Neutrophil (primary cell): Measurements from ENCODE around the gene TJP2.

Source experiments
- H3K27ac ChIP-seq: fragments of 200-600 bp; sonication (generic); 2 replicates; pipeline ENCODE4 v1.5.1; 2016; ENCODE audit warnings: mild to moderate bottlenecking, moderate library complexity
- H3K27me3 ChIP-seq: fragments of 200-600 bp; sonication (generic); 2 replicates; pipeline ENCODE4 v1.6.0; 2016; ENCODE audit warnings: mild to moderate bottlenecking
- H3K36me3 ChIP-seq: fragments of 200-600 bp; sonication (generic); 2 replicates; pipeline ENCODE4 v1.5.1; 2017
- H3K4me1 ChIP-seq, 2 experiments: fragments of 200-600 bp in 1 of 2; sonication (generic) in 1 of 2; 1 replicate in 1 of 2; 2 replicates in 1 of 2; pipeline versions ENCODE4 v1.5.1 to v1.6.1; 2013 to 2016; ENCODE audit warnings: low read depth in 1 of 2, low read length in 1 of 2, mild to moderate bottlenecking in 1 of 2, moderate library complexity in 1 of 2; ENCODE audit not compliant: control insufficient read depth in 1 of 2, insufficient read depth in 1 of 2
- H3K4me3 ChIP-seq, 2 experiments: fragments of 200-600 bp in 1 of 2; sonication (generic) in 1 of 2; 1 replicate in 1 of 2; 2 replicates in 1 of 2; pipeline ENCODE4 v1.5.1; 2013 to 2016; ENCODE audit warnings: low read depth in 1 of 2, low read length in 1 of 2, mild to moderate bottlenecking in 1 of 2, moderate library complexity in 1 of 2
- H3K9me3 ChIP-seq: fragments of 200-600 bp; sonication (generic); 2 replicates; pipeline ENCODE4 v1.5.1; 2016
- TF ChIP-seq, protein P1 (sequence below): fragments of 200-600 bp; sonication (generic); IDR thresholded peaks from 2 replicates; pipeline ENCODE4 v1.5.1; 2016; ENCODE audit warnings: antibody characterized with exemption

The TJP2 gene

DNA sequence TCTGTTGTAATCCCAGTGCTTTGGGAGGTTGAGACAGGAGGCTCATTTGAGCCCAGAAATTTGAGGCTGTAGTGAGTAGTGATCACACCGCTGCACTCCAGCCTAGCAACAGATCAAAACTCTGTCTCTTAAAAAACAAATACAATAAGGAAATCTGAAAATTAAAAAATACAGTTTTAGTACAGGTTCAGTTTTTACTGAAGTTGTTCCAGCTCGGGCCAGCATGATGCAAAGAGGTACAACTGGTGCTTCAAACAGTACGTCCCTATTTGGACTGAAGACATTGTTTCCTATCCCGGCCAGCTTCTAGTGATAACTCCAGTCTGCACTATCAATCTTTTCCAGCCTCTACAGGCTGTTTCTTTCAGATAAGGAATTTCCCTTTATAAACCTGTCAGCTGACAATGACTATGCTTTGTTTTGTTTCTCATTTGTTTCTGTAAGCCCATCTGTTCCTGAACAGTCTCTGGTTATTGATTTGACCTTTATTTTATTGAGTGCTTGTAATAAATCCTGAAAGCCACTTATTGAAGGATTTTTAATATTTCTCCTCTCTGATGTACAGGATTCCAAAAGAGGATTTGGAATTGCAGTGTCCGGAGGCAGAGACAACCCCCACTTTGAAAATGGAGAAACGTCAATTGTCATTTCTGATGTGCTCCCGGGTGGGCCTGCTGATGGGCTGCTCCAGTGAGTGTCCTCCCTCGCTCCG lies 41.9 kb downstream of the TJP2 start:
- Histone ChIP-seq H3K27ac (no peak overlapping the region), H3K36me3 (peaks cover 37% of the 10 kb centered on the region)

DNA sequence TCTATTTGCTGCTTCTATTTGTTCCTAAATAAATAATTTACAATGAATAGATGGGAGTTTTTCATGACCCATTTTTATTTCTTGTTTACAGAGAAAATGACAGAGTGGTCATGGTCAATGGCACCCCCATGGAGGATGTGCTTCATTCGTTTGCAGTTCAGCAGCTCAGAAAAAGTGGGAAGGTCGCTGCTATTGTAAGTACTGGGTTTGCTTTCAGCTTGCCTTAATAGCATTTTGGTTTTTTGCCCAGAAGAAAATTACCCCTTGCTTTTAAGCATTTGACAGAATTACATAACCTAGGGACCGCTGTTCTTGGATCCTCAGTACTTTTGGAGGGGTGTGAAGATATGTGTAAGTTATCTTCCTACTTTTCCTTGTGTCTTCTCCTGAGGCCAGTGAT lies 44.1 kb downstream of the TJP2 start:
- Histone ChIP-seq H3K4me1 (no peaks in the 10 kb centered on the region), H3K4me3 (no peak overlapping the region), H3K27ac (no peak overlapping the region), H3K36me3 (peaks cover 50% of the 10 kb centered on the region), H3K9me3 (no peaks in the 10 kb centered on the region), H3K27me3 (no peaks in the 10 kb centered on the region)
- TF ChIP-seq, protein P1, sequence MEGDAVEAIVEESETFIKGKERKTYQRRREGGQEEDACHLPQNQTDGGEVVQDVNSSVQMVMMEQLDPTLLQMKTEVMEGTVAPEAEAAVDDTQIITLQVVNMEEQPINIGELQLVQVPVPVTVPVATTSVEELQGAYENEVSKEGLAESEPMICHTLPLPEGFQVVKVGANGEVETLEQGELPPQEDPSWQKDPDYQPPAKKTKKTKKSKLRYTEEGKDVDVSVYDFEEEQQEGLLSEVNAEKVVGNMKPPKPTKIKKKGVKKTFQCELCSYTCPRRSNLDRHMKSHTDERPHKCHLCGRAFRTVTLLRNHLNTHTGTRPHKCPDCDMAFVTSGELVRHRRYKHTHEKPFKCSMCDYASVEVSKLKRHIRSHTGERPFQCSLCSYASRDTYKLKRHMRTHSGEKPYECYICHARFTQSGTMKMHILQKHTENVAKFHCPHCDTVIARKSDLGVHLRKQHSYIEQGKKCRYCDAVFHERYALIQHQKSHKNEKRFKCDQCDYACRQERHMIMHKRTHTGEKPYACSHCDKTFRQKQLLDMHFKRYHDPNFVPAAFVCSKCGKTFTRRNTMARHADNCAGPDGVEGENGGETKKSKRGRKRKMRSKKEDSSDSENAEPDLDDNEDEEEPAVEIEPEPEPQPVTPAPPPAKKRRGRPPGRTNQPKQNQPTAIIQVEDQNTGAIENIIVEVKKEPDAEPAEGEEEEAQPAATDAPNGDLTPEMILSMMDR: no peak

More for the DNA sequence above, 41.9 kb downstream of the TJP2 start:
- Histone ChIP-seq H3K9me3 (no peaks in the 10 kb centered on the region), H3K4me1 (no peaks in the 10 kb centered on the region), H3K27me3 (no peaks in the 10 kb centered on the region), H3K4me3 (no peak overlapping the region)
- TF ChIP-seq, protein P1: no peak

DNA sequence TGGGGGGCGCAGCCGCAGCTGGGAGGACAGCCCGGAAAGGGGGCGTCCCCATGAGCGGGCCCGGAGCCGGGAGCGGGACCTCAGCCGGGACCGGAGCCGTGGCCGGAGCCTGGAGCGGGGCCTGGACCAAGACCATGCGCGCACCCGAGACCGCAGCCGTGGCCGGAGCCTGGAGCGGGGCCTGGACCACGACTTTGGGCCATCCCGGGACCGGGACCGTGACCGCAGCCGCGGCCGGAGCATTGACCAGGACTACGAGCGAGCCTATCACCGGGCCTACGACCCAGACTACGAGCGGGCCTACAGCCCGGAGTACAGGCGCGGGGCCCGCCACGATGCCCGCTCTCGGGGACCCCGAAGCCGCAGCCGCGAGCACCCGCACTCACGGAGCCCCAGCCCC lies 47.0 kb downstream of the TJP2 start:
- Histone ChIP-seq H3K9me3 (no peaks in the 10 kb centered on the region), H3K27ac (no peak overlapping the region), H3K4me1 (no peaks in the 10 kb centered on the region), H3K36me3 (peaks cover 60% of the 10 kb centered on the region), H3K27me3 (no peaks in the 10 kb centered on the region), H3K4me3 (no peak overlapping the region)
- TF ChIP-seq, protein P1: no peak

DNA sequence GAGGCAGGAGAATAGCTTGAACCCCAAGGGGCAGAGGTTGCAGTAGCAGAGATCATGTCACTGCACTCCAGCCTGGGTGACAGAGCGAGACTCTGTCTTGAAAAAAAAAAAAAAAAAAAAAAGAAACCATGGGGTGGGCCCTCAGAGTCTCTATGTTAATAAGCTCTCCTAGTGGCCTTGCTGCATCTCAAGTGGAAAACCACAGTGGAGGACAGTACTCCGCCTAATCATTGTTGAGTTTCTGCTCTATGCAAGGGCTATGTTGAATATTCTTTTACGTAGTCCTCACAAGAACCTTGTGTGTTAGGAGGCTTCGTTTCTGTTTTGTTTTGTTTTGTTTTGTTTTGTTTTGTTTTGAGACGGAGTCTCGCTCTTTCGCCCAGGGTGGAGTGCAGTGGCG lies 48.9 kb downstream of the TJP2 start:
- TF ChIP-seq, protein P1: no peak
- Histone ChIP-seq H3K4me3 (no peak overlapping the region), H3K9me3 (no peaks in the 10 kb centered on the region), H3K27me3 (no peaks in the 10 kb centered on the region), H3K36me3 (peaks cover 56% of the 10 kb centered on the region), H3K27ac (no peak overlapping the region), H3K4me1 (no peaks in the 10 kb centered on the region)

DNA sequence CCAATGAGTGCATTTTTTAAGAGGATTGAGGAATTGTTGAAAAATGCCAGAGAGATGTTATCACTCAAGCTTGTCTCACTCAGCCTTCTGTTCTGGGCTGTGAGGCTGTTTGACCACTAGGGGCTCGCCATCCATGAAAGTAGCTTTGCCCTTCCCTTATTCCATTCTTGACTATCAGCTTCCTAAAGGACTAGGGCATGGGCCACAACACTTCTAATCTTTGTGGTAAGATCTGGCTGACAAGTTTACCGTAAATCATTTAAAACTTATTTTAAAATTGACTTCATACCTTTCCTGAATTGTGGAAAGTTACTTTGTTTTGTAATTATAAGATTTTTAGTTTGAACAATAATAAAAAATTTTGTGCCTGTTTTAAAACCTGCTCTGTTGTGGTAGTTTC lies 49.5 kb downstream of the TJP2 start:
- peaks cover 56% of the 10 kb centered on the region for H3K36me3 ChIP-seq
- no peaks in the 10 kb centered on the region for H3K9me3 ChIP-seq
- no peaks in the 10 kb centered on the region for H3K27me3 ChIP-seq
- no peak overlapping the region for H3K4me3 ChIP-seq
- no peaks in the 10 kb centered on the region for H3K4me1 ChIP-seq
- no peak overlapping the region for H3K27ac ChIP-seq
- TF ChIP-seq, protein P1: no peak
